OCI-LY7 (cell line): Measurements from ENCODE around the gene KRTAP5-4.

Experiments
- EZH2phosphoT487 ChIP-seq: fragments of 200-600 bp; sonication (generic); IDR thresholded peaks from 2 replicates; pipeline ENCODE4 v1.6.1; 2018; ENCODE audit warnings: low read depth, borderline replicate concordance, mild to moderate bottlenecking, mixed run types, antibody characterized with exemption, low read length, moderate library complexity, mixed read lengths
- TF ChIP-seq, protein P1 (sequence below): fragments of 200-600 bp; sonication (generic); conservative IDR thresholded peaks from 2 replicates; pipeline ENCODE4 v1.5.1; 2014; ENCODE audit warnings: mild to moderate bottlenecking, antibody characterized with exemption, low read length, moderate library complexity, mixed read lengths

GRCh38 chr11:1667121-1667850 lies 45.3 kb upstream of the KRTAP5-4 start:
- TF ChIP-seq, protein P1, sequence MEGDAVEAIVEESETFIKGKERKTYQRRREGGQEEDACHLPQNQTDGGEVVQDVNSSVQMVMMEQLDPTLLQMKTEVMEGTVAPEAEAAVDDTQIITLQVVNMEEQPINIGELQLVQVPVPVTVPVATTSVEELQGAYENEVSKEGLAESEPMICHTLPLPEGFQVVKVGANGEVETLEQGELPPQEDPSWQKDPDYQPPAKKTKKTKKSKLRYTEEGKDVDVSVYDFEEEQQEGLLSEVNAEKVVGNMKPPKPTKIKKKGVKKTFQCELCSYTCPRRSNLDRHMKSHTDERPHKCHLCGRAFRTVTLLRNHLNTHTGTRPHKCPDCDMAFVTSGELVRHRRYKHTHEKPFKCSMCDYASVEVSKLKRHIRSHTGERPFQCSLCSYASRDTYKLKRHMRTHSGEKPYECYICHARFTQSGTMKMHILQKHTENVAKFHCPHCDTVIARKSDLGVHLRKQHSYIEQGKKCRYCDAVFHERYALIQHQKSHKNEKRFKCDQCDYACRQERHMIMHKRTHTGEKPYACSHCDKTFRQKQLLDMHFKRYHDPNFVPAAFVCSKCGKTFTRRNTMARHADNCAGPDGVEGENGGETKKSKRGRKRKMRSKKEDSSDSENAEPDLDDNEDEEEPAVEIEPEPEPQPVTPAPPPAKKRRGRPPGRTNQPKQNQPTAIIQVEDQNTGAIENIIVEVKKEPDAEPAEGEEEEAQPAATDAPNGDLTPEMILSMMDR: no peak
- TF ChIP-seq EZH2phosphoT487: no peak
